Epithelial cell of esophagus (primary cell): Measurements from ENCODE around the gene FAM83F.

Experiments
- DNase-seq: peaks from one replicate; pipeline ENCODE4 v3.0.0; 2010; ENCODE audit warnings: low read depth
- H3K4me3 ChIP-seq: 2 replicates; pipeline ENCODE4 v1.5.1; 2011; ENCODE audit warnings: mild to moderate bottlenecking, low read length, control low read depth
- TF ChIP-seq, protein P1 (sequence below): IDR thresholded peaks from 2 replicates; pipeline ENCODE4 v1.5.1; 2011; ENCODE audit warnings: low read depth, mild to moderate bottlenecking, low read length, control low read depth, inconsistent platforms; ENCODE audit not compliant: insufficient read depth; ENCODE audit errors: missing control alignments

Gene FAM83F

GRCh38 chr22:40036591-40037225, 42.0 kb downstream of the FAM83F start:
- TF ChIP-seq, protein P1, sequence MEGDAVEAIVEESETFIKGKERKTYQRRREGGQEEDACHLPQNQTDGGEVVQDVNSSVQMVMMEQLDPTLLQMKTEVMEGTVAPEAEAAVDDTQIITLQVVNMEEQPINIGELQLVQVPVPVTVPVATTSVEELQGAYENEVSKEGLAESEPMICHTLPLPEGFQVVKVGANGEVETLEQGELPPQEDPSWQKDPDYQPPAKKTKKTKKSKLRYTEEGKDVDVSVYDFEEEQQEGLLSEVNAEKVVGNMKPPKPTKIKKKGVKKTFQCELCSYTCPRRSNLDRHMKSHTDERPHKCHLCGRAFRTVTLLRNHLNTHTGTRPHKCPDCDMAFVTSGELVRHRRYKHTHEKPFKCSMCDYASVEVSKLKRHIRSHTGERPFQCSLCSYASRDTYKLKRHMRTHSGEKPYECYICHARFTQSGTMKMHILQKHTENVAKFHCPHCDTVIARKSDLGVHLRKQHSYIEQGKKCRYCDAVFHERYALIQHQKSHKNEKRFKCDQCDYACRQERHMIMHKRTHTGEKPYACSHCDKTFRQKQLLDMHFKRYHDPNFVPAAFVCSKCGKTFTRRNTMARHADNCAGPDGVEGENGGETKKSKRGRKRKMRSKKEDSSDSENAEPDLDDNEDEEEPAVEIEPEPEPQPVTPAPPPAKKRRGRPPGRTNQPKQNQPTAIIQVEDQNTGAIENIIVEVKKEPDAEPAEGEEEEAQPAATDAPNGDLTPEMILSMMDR: peak; percentile 76
- no peak overlapping the region for H3K4me3 ChIP-seq
- DNase-seq: peak; percentile 75

DNA sequence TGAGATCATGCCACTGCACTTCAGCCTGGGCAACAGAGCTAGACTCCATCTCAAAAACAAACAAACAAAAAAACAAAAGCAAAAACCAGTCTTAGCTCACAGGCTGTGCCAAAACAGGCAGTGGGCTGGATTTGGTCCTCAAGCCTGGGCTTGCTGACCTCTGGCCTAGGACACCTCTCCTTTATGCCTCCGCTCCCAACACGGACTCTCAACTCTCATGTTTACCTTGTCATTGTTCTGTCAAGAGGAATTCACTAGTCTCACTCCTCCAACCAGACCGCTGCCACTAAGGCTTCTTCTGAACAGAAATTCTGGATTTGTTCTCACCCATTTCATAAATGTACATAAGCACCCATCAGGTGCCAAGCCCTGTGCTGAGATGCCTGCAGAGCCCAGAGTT, 42.6 kb downstream of the FAM83F start:
- no peak for DNase-seq
- TF ChIP-seq, protein P1: no peak
- no peak overlapping the region for H3K4me3 ChIP-seq

DNA sequence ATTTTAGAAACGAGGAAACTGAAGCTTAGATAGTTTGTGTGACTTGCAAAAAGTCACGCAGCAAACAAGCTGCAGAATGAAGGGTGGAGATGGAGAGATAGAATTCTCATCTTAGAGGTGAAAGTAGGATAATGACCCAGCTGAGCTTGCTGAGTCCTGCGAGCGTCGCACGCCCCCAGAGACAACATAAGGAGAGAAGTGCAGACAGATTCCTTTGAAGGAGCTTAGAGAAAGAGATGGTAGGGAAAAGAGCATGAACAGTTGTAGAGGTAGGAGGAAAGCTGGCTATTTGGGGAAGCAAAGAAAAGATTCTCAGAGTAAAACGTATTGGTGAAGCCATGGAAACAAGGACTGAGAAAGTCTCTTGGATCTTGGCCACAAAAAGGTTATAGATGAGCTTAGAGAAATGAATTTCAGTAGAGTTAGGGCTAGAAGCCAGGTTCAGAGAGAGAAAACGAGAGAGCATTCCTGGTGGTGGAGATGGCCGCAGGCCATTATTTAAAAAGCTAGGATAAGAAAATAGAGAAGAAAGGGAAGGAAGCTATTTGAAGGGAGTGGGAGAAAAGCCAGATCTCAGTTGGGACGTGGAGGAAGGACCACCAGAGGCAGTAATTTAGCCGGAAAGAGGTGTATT, 44.8 kb downstream of the FAM83F start:
- no peak for DNase-seq
- TF ChIP-seq, protein P1: no peak
- no peak overlapping the region for H3K4me3 ChIP-seq

DNA sequence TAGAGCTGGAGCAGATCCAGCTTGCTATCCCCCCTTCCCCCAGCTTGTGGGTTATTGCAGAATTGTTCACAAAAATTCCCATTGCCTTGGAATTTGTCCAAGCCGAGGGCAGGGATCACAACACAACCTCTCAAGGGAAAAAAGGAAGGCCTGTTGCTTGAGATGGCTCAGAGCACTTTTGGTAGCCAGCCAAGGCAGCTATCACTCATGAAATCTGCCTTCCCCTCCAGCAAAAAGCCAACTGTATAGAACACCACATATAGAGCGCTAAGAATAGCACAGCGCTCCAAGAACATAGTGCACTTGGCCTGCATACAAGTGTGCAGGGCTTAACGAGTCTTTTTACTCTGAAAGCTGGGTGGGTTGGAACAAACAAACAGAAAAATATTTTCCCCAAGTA, 46.2 kb downstream of the FAM83F start:
- TF ChIP-seq, protein P1: no peak
- H3K4me3 ChIP-seq: no peak overlapping the region
- peak; percentile 74 for DNase-seq

DNA sequence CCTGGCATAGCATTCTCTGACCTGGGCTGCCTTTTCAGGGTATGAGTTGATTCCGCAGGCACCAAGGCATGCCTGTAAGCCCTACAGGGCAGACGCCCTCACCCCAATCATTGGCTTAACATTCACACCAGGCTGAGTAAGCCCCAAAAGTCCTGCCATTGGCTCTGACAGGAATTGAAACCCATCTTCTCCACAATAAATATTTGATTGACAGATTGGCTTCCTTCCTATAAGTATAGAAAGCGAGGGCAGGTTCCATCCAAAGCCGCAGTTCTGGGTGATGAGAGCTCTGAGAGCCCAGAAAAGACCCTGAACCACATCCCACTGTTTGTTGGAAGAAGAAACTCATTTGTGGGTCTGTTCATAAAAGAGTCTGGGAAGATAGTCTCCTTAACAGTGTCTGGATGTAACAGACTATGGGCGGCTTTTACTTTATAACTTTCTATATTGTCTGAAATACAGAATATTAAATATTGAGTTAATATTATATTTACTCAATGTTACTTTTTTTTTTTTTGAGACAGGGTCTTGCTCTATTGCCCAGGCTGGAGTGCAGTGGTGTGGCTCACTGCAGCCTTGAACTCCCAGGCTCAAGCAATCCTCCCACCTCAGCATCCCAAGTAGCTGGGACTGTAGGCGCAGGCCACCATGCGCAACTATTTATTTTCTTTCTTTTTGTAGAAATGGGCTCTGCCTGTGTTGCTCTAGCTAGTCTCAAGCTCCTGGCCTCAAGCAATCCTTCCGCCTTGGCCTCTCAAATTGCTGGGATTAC, 46.8 kb downstream of the FAM83F start:
- DNase-seq: no peak
- H3K4me3 ChIP-seq: no peak overlapping the region
- TF ChIP-seq, protein P1: no peak

- no peak for DNase-seq
- no peak overlapping the region for H3K4me3 ChIP-seq
- TF ChIP-seq, protein P1: no peak
Measured at GRCh38 chr22:40042312-40042711, 47.6 kb downstream of the FAM83F start.

GRCh38 chr22:40043081-40043480, 48.3 kb downstream of the FAM83F start:
- H3K4me3 ChIP-seq: no peak overlapping the region
- TF ChIP-seq, protein P1: peak; percentile 45
- DNase-seq: peak; percentile 50
